K562 (cell line): ENCODE measurements around the gene CKAP5. TPM values are rescaled to one million over a fixed set of nuclear protein-coding genes. Genes with fewer than 3 reads are reported as not detected.

ENCODE experiments used
- ATAC-seq: fragments of 200-7000 bp; cut with Tn5 transposase; 3 replicates; pipeline ENCODE4 v1.9.1; 2020; ENCODE audit warnings: moderate library complexity
- BruUV-seq: library from RNA; stranded (reverse); fragments of 400-500 nt; replicated peaks from 2 replicates; lab custom pipeline; 2021; lab: Mats Ljungman, UMichigan
- CTCF ChIA-PET: fragments of 300-600 bp; formaldehyde crosslinking; extraction: SDS; loops from one replicate; lab custom pipeline; 2021; ENCODE audit warnings: low intra/inter-chr PET ratio; lab: Yijun Ruan, JAX
- POLR2A ChIA-PET: fragments of 300-600, 350-650 bp; sonication (Branson Sonifier 250); formaldehyde crosslinking; extraction: SDS; loops from one replicate; lab custom pipeline; 2021; ENCODE audit warnings: antibody characterized with exemption, inconsistent platforms; lab: Yijun Ruan, JAX
- DNase-seq, 4 experiments: peaks; one replicate each; pipeline versions ENCODE4 v3.0.0 to v3.0.0-alpha.2; 2011 to 2018; ENCODE audit warnings: low spot score in 3 of 4, mixed read lengths in 3 of 4; ENCODE audit errors: extremely low read depth in 1 of 4
- FAIRE-seq: peaks from 2 replicates; lab custom pipeline; 2011; peaks lifted over from hg19 to GRCh38; lab: Jason Lieb, UNC
- H2AFZ ChIP-seq: 2 replicates; pipeline ENCODE4 v1.6.0; 2011; ENCODE audit warnings: low read depth, low read length, control low read depth, inconsistent platforms
- H3K27ac ChIP-seq: fragments of 200-600 bp; 3 replicates; pipeline ENCODE4 v1.8.0; 2011; ENCODE audit warnings: low read depth, mild to moderate bottlenecking, control low read depth, inconsistent platforms, low read length, moderate library complexity, mixed read lengths; ENCODE audit errors: extremely low read depth
- H3K27me3 ChIP-seq, 2 experiments: fragments of 300-600 bp in 1 of 2; 2 replicates in 1 of 2; 3 replicates in 1 of 2; pipeline versions ENCODE4 v1.6.0 to v1.8.0; 2011; ENCODE audit warnings: inconsistent platforms in 2 of 2, low read length in 2 of 2, mild to moderate bottlenecking in 1 of 2, mixed read lengths in 1 of 2, moderate library complexity in 1 of 2; ENCODE audit not compliant: control insufficient read depth in 2 of 2, insufficient read depth in 2 of 2
- H3K36me3 ChIP-seq: fragments of 300-600 bp; 3 replicates; pipeline ENCODE4 v1.8.0; 2011; ENCODE audit warnings: mild to moderate bottlenecking, low read length, inconsistent platforms; ENCODE audit not compliant: control insufficient read depth, insufficient read depth
- H3K4me1 ChIP-seq, 2 experiments: fragments of 200-600 bp in 1 of 2; replicated peaks in 1 of 2; 2 replicates in 1 of 2; 3 replicates in 1 of 2; pipeline versions ENCODE4 v1.5.1 to v1.8.0; 2011; ENCODE audit warnings: inconsistent platforms in 2 of 2, low read length in 2 of 2, mild to moderate bottlenecking in 1 of 2, mixed read lengths in 1 of 2, moderate library complexity in 1 of 2; ENCODE audit not compliant: control insufficient read depth in 2 of 2, insufficient read depth in 2 of 2
- H3K4me2 ChIP-seq: 2 replicates; pipeline ENCODE4 v1.6.1; 2011; ENCODE audit warnings: low read length, control low read depth, inconsistent platforms, mixed read lengths; ENCODE audit not compliant: insufficient read depth
- H3K4me3 ChIP-seq: fragments of 200-600 bp; sonication (generic), shearing (Covaris generic); 2 replicates; pipeline ENCODE4 v1.5.1; 2016; ENCODE audit warnings: control low read depth, inconsistent platforms
- H3K79me2 ChIP-seq: fragments of 200-600 bp; 3 replicates; pipeline ENCODE4 v1.8.0; 2011; ENCODE audit warnings: low read length, inconsistent platforms; ENCODE audit not compliant: control insufficient read depth, insufficient read depth
- H3K9ac ChIP-seq, 2 experiments: 2 replicates each; pipeline versions ENCODE4 v1.6.0 to v1.6.1; 2011; ENCODE audit warnings: low read depth in 2 of 2, low read length in 2 of 2, control low read depth in 1 of 2, inconsistent platforms in 1 of 2, mild to moderate bottlenecking in 1 of 2, mixed read lengths in 1 of 2; ENCODE audit not compliant: insufficient read depth in 1 of 2
- H3K9me1 ChIP-seq: one replicate; pipeline ENCODE4 v1.6.0; 2011; ENCODE audit warnings: inconsistent platforms, mild to moderate bottlenecking, low read length, moderate library complexity; ENCODE audit not compliant: control insufficient read depth, insufficient read depth
- H3K9me3 ChIP-seq: replicated peaks from 2 replicates; pipeline ENCODE4 v1.5.1; 2011; ENCODE audit warnings: low read depth, low read length, inconsistent platforms; ENCODE audit not compliant: control insufficient read depth, insufficient read depth
- H4K20me1 ChIP-seq: replicated peaks from 2 replicates; pipeline ENCODE4 v1.6.1; 2011; ENCODE audit warnings: low read length, inconsistent platforms, mixed read lengths; ENCODE audit not compliant: control insufficient read depth, insufficient read depth
- AFF1 ChIP-seq, 2 experiments: fragments of 450-650 bp; IDR thresholded peaks; 2 replicates each; pipeline ENCODE4 v1.6.1; 2018; ENCODE audit warnings: mild to moderate bottlenecking in 2 of 2, low read depth in 1 of 2; ENCODE audit not compliant: partially characterized antibody in 2 of 2
- KLF13 ChIP-seq: fragments of 450-650 bp; IDR thresholded peaks from 2 replicates; pipeline ENCODE4 v1.6.1; 2016; ENCODE audit warnings: missing genetic modification characterization, low read depth, mild to moderate bottlenecking, missing compliant biosample characterization, moderate library complexity, borderline replicate concordance
- NCOA1 ChIP-seq: fragments of 450-650 bp; IDR thresholded peaks from 2 replicates; pipeline ENCODE4 v1.6.1; 2016; ENCODE audit warnings: low read depth
- PRMT5 ChIP-seq: sonication (generic); formaldehyde crosslinking; IDR thresholded peaks from 2 replicates; pipeline ENCODE4 v1.5.0; 2020; ENCODE audit warnings: missing genetic modification reagents
- ZBTB34 ChIP-seq: fragments of 250-450 bp; sonication (Bioruptor Pico); IDR thresholded peaks from 2 replicates; pipeline ENCODE4 v1.8.0; 2021; ENCODE audit warnings: mild to moderate bottlenecking, moderate library complexity
- WGBS: fragments of 100-300 bp; shearing (Covaris generic); methylation state at CpG from one replicate; pipeline ENCODE4 v1.1.6; 2016; ENCODE audit warnings: low coverage, mixed read lengths; ENCODE audit not compliant: insufficient coverage; ENCODE audit errors: missing lambda C conversion rate; 5-methylcytosine and 5-hydroxymethylcytosine counted together
- in situ Hi-C: fragments of 300-500 bp; cut with MboI; formaldehyde crosslinking; loops from 4 replicates; pipeline ENCODE4 v1.15.0; 2018; ENCODE audit warnings: inconsistent platforms, mixed read lengths
- intact Hi-C: fragments of 100-400 bp; cut with micrococcal nuclease; formaldehyde crosslinking; loops from 2 replicates; pipeline ENCODE4 v1.14.2; 2022
- polyA plus RNA-seq, 8 experiments: library from polyadenylated mRNA; depleted of rRNA in 4 of 8; stranded (reverse) in 5 of 8; unstranded in 3 of 8; fragments of >200 nt; fragmentation: Nextera tagmentation in 2 of 8; fragmentation: Illumina TruSeq in 1 of 8; extraction: Ambion mirVana in 2 of 8; extraction: Trizol in 1 of 8; gene quantifications; 2 replicates each; pipeline versions ENCODE4 v1.2.1 to v1.2.3, GENCODE V29; 2011 to 2014; ENCODE audit warnings: inconsistent platforms in 1 of 8, missing spikeins in 1 of 8
- total RNA-seq, 7 experiments: library from RNA; depleted of rRNA in 6 of 7; stranded (reverse); fragments of >200 nt in 6 of 7; fragmentation: Illumina TruSeq in 2 of 7; extraction: Trizol in 2 of 7; gene quantifications; 2 replicates each; pipeline versions ENCODE4 v1.2.1 to v1.2.3, GENCODE V29; 2011 to 2021; ENCODE audit warnings: low replicate concordance in 1 of 7

CKAP5 gene
- total and polyA plus RNA-seq, 9 of the 15 experiments (the other 6 are each of a cell fraction or from before 2014, with no cell fraction given): 60.1 to 239 (median 139) TPM

- FAIRE-seq: no peak
- CTCF ChIA-PET: interaction anchor here (0.6 kb wide), 1 partner anchor 174 kb away, joined by 3 read pairs; no protein-coding TSS in a partner anchor
- no peak for DNase-seq
- POLR2A ChIA-PET: no interaction called here
- Histone ChIP-seq H3K27ac (no peak overlapping the region), H4K20me1 (no peaks in the 10 kb centered on the region), H3K79me2 (no peaks in the 10 kb centered on the region), H3K4me3 (no peak overlapping the region), H3K36me3 (no peaks in the 10 kb centered on the region), H2AFZ (peak overlapping the region; percentile 9; the same call in 1 of the 2 replicates), H3K4me1 (peaks cover 0 to 22% of the 10 kb centered on the region in 2 experiments; a peak in 2 of 5 replicates), H3K4me2 (no peak overlapping the region), H3K27me3 (peaks cover 0 to 3% of the 10 kb centered on the region in 2 experiments; a peak in 1 of 5 replicates), H3K9ac (no peak overlapping the region), H3K9me3 (peaks cover 4% of the 10 kb centered on the region; the same call in 1 of the 2 replicates), H3K9me1 (no peaks in the 10 kb centered on the region)
- 44% methylated on average over 8 of the region's 8 CpGs for WGBS
- BruUV-seq: no TSS peak
- TF ChIP-seq ZBTB34 (CRISPR knock-in tag) (no peak), NCOA1 (no peak), PRMT5 (CRISPR knock-in tag) (no peak), AFF1 (IDR thresholded peaks at IDR 0.05; ENCODE audit: low read depth in 1 of 2, partially characterized antibody in 2 of 2) (no peak), KLF13 (tag) (no peak)
- intact Hi-C loops (no loop called here), in situ Hi-C loops (no loop called here)
- ATAC-seq: no peak
Observed at GRCh38 chr11:46724088-46724487, 122.0 kb downstream of the CKAP5 start.
